Common myeloid progenitor, CD34-positive (primary cell): ENCODE data around the gene FAM3B.

Experiments used
- CTCF ChIA-PET: fragments of 350-600 bp; sonication (Branson Sonifier 250); formaldehyde crosslinking; loops from one replicate; lab custom pipeline; 2021; ENCODE audit warnings: antibody characterized with exemption; lab: Charles Lee
- POLR2A ChIA-PET: fragments of 350-600 bp; sonication (Branson Sonifier 250); formaldehyde crosslinking; loops from one replicate; lab custom pipeline; 2021; ENCODE audit warnings: antibody characterized with exemption; lab: Charles Lee
- DNase-seq, 3 donors: peaks; one replicate each; pipeline versions ENCODE4 v3.0.0 to v3.0.0-alpha.2; 2013
- H3K27ac ChIP-seq, 2 experiments: 1 replicate in 1 of 2; 2 replicates in 1 of 2; pipeline ENCODE4 v1.7.0; 2013; ENCODE audit warnings: inconsistent platforms in 2 of 2, low read length in 2 of 2, mild to moderate bottlenecking in 2 of 2, low read depth in 1 of 2, moderate library complexity in 1 of 2; ENCODE audit not compliant: severe bottlenecking in 2 of 2, insufficient read depth in 1 of 2, poor library complexity in 1 of 2
- H3K27me3 ChIP-seq, 5 experiments: replicated peaks in 2 of 5; 1 replicate in 3 of 5; 2 replicates in 2 of 5; pipeline versions ENCODE4 v1.6.1 to v1.7.0; 2013; ENCODE audit warnings: low read length in 4 of 5, mild to moderate bottlenecking in 2 of 5, moderate library complexity in 2 of 5, inconsistent platforms in 1 of 5; ENCODE audit not compliant: insufficient read depth in 5 of 5, control insufficient read depth in 4 of 5
- H3K36me3 ChIP-seq, 4 experiments: 1 replicate in 2 of 4; 2 replicates in 2 of 4; pipeline versions ENCODE4 v1.6.1 to v1.7.0; 2013; ENCODE audit warnings: low read length in 3 of 4, control low read depth in 1 of 4, mild to moderate bottlenecking in 1 of 4; ENCODE audit not compliant: control insufficient read depth in 4 of 4, insufficient read depth in 4 of 4
- H3K4me1 ChIP-seq, 4 experiments: 1 replicate in 3 of 4; 2 replicates in 1 of 4; pipeline versions ENCODE4 v1.6.1 to v1.7.1; 2013; ENCODE audit warnings: low read length in 3 of 4, mild to moderate bottlenecking in 3 of 4, control low read depth in 1 of 4, inconsistent platforms in 1 of 4, moderate library complexity in 1 of 4; ENCODE audit not compliant: control insufficient read depth in 4 of 4, insufficient read depth in 4 of 4; ENCODE audit errors: control extremely low read depth in 1 of 4
- H3K4me3 ChIP-seq, 7 experiments: 1 replicate in 4 of 7; 2 replicates in 3 of 7; pipeline versions ENCODE4 v1.5.1 to v1.7.0; 2013; ENCODE audit warnings: mild to moderate bottlenecking in 7 of 7, low read length in 6 of 7, moderate library complexity in 6 of 7, inconsistent platforms in 2 of 7, low read depth in 2 of 7, control low read depth in 1 of 7; ENCODE audit not compliant: insufficient read depth in 4 of 7, control insufficient read depth in 1 of 7; ENCODE audit errors: extremely low read depth in 1 of 7
- H3K9me3 ChIP-seq, 5 experiments: 1 replicate in 4 of 5; 2 replicates in 1 of 5; pipeline versions ENCODE4 v1.6.1 to v1.7.1; 2013; ENCODE audit warnings: low read length in 4 of 5, mild to moderate bottlenecking in 2 of 5, inconsistent platforms in 1 of 5, low read depth in 1 of 5, moderate library complexity in 1 of 5; ENCODE audit not compliant: control insufficient read depth in 4 of 5, insufficient read depth in 2 of 5; ENCODE audit errors: control extremely low read depth in 1 of 5
- WGBS: methylation state at CpG from one replicate; pipeline ENCODE4 v1.1.5; 2013; ENCODE audit not compliant: insufficient coverage; 5-methylcytosine and 5-hydroxymethylcytosine counted together

Gene FAM3B

GRCh38 chr21:41387042-41387819 is 70.6 kb downstream of the FAM3B start:
- CTCF ChIA-PET = no interaction called here
- Histone ChIP-seq H3K4me3 (no peak overlapping the region), H3K4me1 (no peaks in the 10 kb centered on the region), H3K27ac (no peak overlapping the region), H3K27me3 (no peaks in the 10 kb centered on the region), H3K36me3 (peaks cover 0 to 24% (median 5%) of the 10 kb centered on the region in 4 experiments), H3K9me3 (no peaks in the 10 kb centered on the region)
- 98% methylated on average over 11 of the region's 14 CpGs for WGBS
- POLR2A ChIA-PET = no interaction called here
- DNase-seq = no peak

- Histone ChIP-seq H3K36me3 (peaks cover 0 to 18% (median 3%) of the 10 kb centered on the region in 4 experiments), H3K27me3 (no peaks in the 10 kb centered on the region), H3K27ac (no peak overlapping the region), H3K4me3 (no peak overlapping the region), H3K9me3 (no peaks in the 10 kb centered on the region), H3K4me1 (no peaks in the 10 kb centered on the region)
- CTCF ChIA-PET = no interaction called here
- over 99% methylated on average over 7 of the region's 8 CpGs for WGBS
- DNase-seq = no peak
- POLR2A ChIA-PET = no interaction called here
Observed at GRCh38 chr21:41387824-41388223, 71.2 kb downstream of the FAM3B start.

- H3K27me3 ChIP-seq = no peaks in the 10 kb centered on the region
- no peaks in the 10 kb centered on the region for H3K4me1 ChIP-seq
- peaks cover 0 to 16% (median 2%) of the 10 kb centered on the region in 4 experiments for H3K36me3 ChIP-seq
- no peak overlapping the region for H3K27ac ChIP-seq
- no peak overlapping the region for H3K4me3 ChIP-seq
- DNase-seq = no peak
- ChIA-PET CTCF (no interaction called here), POLR2A (no interaction called here)
- H3K9me3 ChIP-seq = no peaks in the 10 kb centered on the region
- WGBS = 98% methylated on average over 14 of the region's 14 CpGs
Observed at GRCh38 chr21:41388259-41388658, 71.7 kb downstream of the FAM3B start.

- Histone ChIP-seq H3K27ac (no peak overlapping the region), H3K4me3 (no peak overlapping the region), H3K36me3 (peaks cover 0 to 16% (median 2%) of the 10 kb centered on the region in 4 experiments), H3K9me3 (no peaks in the 10 kb centered on the region), H3K4me1 (no peaks in the 10 kb centered on the region), H3K27me3 (no peaks in the 10 kb centered on the region)
- no peak for DNase-seq
- 97% methylated on average over 17 of the region's 17 CpGs for WGBS
- POLR2A ChIA-PET = no interaction called here
- CTCF ChIA-PET = no interaction called here
Observed at GRCh38 chr21:41390043-41390639, 73.5 kb downstream of the FAM3B start.

GRCh38 chr21:41393876-41394465 is 77.4 kb downstream of the FAM3B start:
- Histone ChIP-seq H3K27ac (no peak overlapping the region), H3K9me3 (no peaks in the 10 kb centered on the region), H3K36me3 (peaks cover 0 to 9% (median under 1%) of the 10 kb centered on the region in 4 experiments), H3K4me1 (peaks cover 13 to 21% (median 16%) of the 10 kb centered on the region in 4 experiments), H3K4me3 (no peak overlapping the region), H3K27me3 (no peaks in the 10 kb centered on the region)
- WGBS = 97% methylated on average over 8 of the region's 8 CpGs
- DNase-seq = no peak
- CTCF ChIA-PET = no interaction called here
- POLR2A ChIA-PET = no interaction called here

- H3K4me1 ChIP-seq = peaks cover 13 to 21% (median 16%) of the 10 kb centered on the region in 4 experiments
- no peak overlapping the region for H3K27ac ChIP-seq
- CTCF ChIA-PET = interaction anchor here (1.3 kb wide), 1 partner anchor 27 kb away, joined by 4 read pairs; no protein-coding TSS in a partner anchor
- DNase-seq = peak; percentile 22 to 71 (median 55)
- no peaks in the 10 kb centered on the region for H3K9me3 ChIP-seq
- H3K4me3 ChIP-seq = peak overlapping the region in 3 of 7 experiments; percentile 4 to 32 (median 14)
- POLR2A ChIA-PET = no interaction called here
- H3K36me3 ChIP-seq = peaks cover 0 to 17% (median 0%) of the 10 kb centered on the region in 4 experiments
- 22% methylated on average over 7 of the region's 7 CpGs for WGBS
- no peaks in the 10 kb centered on the region for H3K27me3 ChIP-seq
Observed at GRCh38 chr21:41396558-41397075, 80.0 kb downstream of the FAM3B start.
